ENCODE results near the gene ZNF529. TPM values are rescaled to one million over a fixed set of nuclear protein-coding genes. Genes with fewer than 3 reads are reported as not detected.

ZNF529 gene
- polyA plus RNA-seq (2011; rRNA removed) (6.0 and 7.0 TPM in 2 replicates), polyA plus RNA-seq (2017; fragmentation: RNase III; extraction: RNeasy Plus Mini Kit Qiagen cat#74134 plus additional on column Dnase treatment) (3.1 to 3.6 TPM (median 3.2 TPM) in 3 replicates), polyA minus RNA-seq (2011; rRNA and poly(A)+ RNA removed) (4.2 and 7.1 TPM in 2 replicates)
- 1.1 and 1.5 TPM in 2 replicates for polyA plus RNA-seq (2012; cell fraction: cytosol; rRNA removed)
- polyA plus RNA-seq (2012; cell fraction: nucleus; rRNA removed) = 2.4 and 5.4 TPM in 2 replicates

DNA sequence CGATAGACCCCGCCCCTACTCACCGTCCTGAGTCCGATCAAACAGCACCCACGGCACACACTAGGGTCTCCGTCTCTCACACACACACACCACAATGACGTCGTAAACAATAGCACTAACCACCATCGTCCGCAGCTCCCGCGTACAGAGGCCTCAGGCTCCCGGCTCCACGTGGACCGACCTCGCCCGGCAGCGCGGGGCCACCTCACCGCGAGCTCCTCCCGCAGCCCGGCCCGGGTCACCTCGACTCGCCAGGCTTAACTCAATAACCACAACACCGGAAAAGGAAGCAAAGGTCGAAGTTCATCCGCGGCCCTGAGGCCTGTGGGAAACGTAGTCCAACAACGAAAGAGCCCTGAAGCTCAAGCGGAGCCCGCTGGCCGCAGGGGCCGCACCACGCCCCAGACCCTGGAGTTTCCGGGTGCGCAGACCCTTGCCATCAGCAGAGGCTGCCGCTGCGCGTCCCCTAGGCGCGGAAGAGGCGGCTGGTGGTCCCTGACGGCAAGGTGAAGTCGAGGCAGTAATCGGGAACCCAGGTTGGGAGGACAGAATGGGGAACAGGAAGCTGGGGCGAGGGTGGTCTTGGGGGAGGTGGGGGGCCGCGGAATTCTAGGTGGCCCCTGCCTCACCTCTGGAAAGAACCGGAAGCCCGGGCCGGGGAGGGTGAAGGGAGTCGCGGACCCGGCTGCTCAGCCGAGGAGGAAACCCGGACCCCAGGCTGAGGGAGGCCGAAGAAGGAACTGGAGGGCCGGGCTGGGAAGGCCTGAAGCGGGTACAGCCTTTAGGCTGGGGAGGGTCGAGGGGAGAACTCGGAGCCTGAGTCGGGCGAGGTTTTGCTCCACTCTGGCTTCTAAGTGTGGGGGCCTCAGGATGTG is at the start of gene ZNF529:
ZNF529 (minus strand) TSS at position 273 of the 875 bp plus-strand sequence. CDS start 946 bp downstream, outside the sequence.
- ChIA-PET POLR2A (interaction anchor here (0.5 to 1.9 kb wide), 8 partner anchors 42 to 505 kb away, joined by 3 to 21 read pairs (median 6); partner anchors contain the start of genes ZNF146, ZNF260, ZNF420 and ZNF461), CTCF (interaction anchor here (0.9 to 1.2 kb wide), 2 partner anchors 20 to 205 kb away, joined by 3 read pairs; no protein-coding TSS in a partner anchor)
- peak within 1 kb of the TSS; percentile 72 to 86 for H3K27ac ChIP-seq
- H3K4me3 ChIP-seq = peak within 1 kb of the TSS; percentile 71
- FAIRE-seq = peak; percentile 46
- peak; percentile 99 for ATAC-seq
- DNase-seq (ENCODE audit: low read depth in 1 of 2, low spot score in 1 of 2) = peak; percentile 93 to 97
- no peaks in the 10 kb centered on the region for H3K4me1 ChIP-seq
- 4% methylated on average over 64 of the region's 66 CpGs for WGBS (ENCODE audit: missing lambda C conversion rate)
- peak within 1 kb of the TSS; percentile 65 for H3K4me2 ChIP-seq
- H3K9me3 ChIP-seq = peaks cover 94% of the 10 kb centered on the region
- TF ChIP-seq KDM5A (IDR thresholded peaks at IDR 0.05) (no peak), TFCP2L1 (CRISPR knock-in tag; IDR thresholded peaks at IDR 0.05) (no peak), HEYL (CRISPR knock-in tag; IDR thresholded peaks at IDR 0.05) (no peak), ZFP36 (IDR thresholded peaks at IDR 0.05; ENCODE audit: borderline replicate concordance, partially characterized antibody) (no peak), RAD21 (conservative IDR thresholded peaks at IDR 0.05 in 1 of 2, IDR thresholded peaks at IDR 0.05 in 1 of 2) (no peak), ZC3H11A (IDR thresholded peaks at IDR 0.05) (no peak), SREBF2 (IDR thresholded peaks at IDR 0.05) (no peak), POLR2AphosphoS2 (conservative IDR thresholded peaks at IDR 0.05; ENCODE audit: low read length) (no peak), NFE2L2 (conservative IDR thresholded peaks at IDR 0.05; ENCODE audit: low read length) (no peak), FOSB (CRISPR knock-in tag; IDR thresholded peaks at IDR 0.05) (no peak), PHF8 (IDR thresholded peaks at IDR 0.05; ENCODE audit: borderline replicate concordance, low read depth) (peak; percentile 73; the same call in 1 of the 2 replicates), CBX2 (IDR thresholded peaks at IDR 0.05; ENCODE audit: borderline replicate concordance, low read depth) (no peak), JUN (IDR thresholded peaks at IDR 0.05) (peak; percentile 39 to 77; a peak in 3 of 5 replicates), CEBPB (IDR thresholded peaks at IDR 0.05) (no peak), HOXA7 (CRISPR knock-in tag; IDR thresholded peaks at IDR 0.05) (no peak), ESRRA (IDR thresholded peaks at IDR 0.05; ENCODE audit: borderline replicate concordance, low read length) (no peak), HDAC2 (IDR thresholded peaks at IDR 0.05) (no peak), JUNB (IDR thresholded peaks at IDR 0.05) (no peak), GATA3 (IDR thresholded peaks at IDR 0.05; ENCODE audit: borderline replicate concordance) (peak; percentile 59), RCOR1 (IDR thresholded peaks at IDR 0.05; ENCODE audit: low read depth, low read length) (no peak), SMC3 (IDR thresholded peaks at IDR 0.05) (no peak), ZSCAN20 (CRISPR knock-in tag; IDR thresholded peaks at IDR 0.05) (no peak), CHD4 (IDR thresholded peaks at IDR 0.05; ENCODE audit: borderline replicate concordance) (no peak), HOXB5 (CRISPR knock-in tag; IDR thresholded peaks at IDR 0.05) (peak; percentile 84), NPAS2 (CRISPR knock-in tag; IDR thresholded peaks at IDR 0.05; ENCODE audit: borderline replicate concordance) (no peak), MAFK (IDR thresholded peaks at IDR 0.05; ENCODE audit: partially characterized antibody) (no peak), ZNF302 (CRISPR knock-in tag; IDR thresholded peaks at IDR 0.05) (no peak), MYC (IDR thresholded peaks at IDR 0.05; ENCODE audit: borderline replicate concordance, low read length) (peak; percentile 85; the same call in 1 of the 2 replicates), RARB (CRISPR knock-in tag; IDR thresholded peaks at IDR 0.05) (peak; percentile 48; the same call in 1 of the 2 replicates)
- TF ChIP-seq, protein P1, sequence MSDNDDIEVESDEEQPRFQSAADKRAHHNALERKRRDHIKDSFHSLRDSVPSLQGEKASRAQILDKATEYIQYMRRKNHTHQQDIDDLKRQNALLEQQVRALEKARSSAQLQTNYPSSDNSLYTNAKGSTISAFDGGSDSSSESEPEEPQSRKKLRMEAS (IDR thresholded peaks at IDR 0.05) = peak; percentile 99
- TF ChIP-seq, protein P2, sequence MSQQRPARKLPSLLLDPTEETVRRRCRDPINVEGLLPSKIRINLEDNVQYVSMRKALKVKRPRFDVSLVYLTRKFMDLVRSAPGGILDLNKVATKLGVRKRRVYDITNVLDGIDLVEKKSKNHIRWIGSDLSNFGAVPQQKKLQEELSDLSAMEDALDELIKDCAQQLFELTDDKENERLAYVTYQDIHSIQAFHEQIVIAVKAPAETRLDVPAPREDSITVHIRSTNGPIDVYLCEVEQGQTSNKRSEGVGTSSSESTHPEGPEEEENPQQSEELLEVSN (IDR thresholded peaks at IDR 0.05; ENCODE audit: borderline replicate concordance, low read depth) = peak; percentile 97
- TF ChIP-seq, protein P3, sequence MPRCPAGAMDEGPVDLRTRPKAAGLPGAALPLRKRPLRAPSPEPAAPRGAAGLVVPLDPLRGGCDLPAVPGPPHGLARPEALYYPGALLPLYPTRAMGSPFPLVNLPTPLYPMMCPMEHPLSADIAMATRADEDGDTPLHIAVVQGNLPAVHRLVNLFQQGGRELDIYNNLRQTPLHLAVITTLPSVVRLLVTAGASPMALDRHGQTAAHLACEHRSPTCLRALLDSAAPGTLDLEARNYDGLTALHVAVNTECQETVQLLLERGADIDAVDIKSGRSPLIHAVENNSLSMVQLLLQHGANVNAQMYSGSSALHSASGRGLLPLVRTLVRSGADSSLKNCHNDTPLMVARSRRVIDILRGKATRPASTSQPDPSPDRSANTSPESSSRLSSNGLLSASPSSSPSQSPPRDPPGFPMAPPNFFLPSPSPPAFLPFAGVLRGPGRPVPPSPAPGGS (IDR thresholded peaks at IDR 0.05) = no peak
- TF ChIP-seq, protein P4, sequence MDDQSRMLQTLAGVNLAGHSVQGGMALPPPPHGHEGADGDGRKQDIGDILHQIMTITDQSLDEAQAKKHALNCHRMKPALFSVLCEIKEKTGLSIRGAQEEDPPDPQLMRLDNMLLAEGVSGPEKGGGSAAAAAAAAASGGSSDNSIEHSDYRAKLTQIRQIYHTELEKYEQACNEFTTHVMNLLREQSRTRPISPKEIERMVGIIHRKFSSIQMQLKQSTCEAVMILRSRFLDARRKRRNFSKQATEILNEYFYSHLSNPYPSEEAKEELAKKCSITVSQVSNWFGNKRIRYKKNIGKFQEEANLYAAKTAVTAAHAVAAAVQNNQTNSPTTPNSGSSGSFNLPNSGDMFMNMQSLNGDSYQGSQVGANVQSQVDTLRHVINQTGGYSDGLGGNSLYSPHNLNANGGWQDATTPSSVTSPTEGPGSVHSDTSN (IDR thresholded peaks at IDR 0.05) = no peak
- TF ChIP-seq, protein P5, sequence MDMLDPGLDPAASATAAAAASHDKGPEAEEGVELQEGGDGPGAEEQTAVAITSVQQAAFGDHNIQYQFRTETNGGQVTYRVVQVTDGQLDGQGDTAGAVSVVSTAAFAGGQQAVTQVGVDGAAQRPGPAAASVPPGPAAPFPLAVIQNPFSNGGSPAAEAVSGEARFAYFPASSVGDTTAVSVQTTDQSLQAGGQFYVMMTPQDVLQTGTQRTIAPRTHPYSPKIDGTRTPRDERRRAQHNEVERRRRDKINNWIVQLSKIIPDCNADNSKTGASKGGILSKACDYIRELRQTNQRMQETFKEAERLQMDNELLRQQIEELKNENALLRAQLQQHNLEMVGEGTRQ (IDR thresholded peaks at IDR 0.05) = peak; percentile 48
- TF ChIP-seq, protein P6, sequence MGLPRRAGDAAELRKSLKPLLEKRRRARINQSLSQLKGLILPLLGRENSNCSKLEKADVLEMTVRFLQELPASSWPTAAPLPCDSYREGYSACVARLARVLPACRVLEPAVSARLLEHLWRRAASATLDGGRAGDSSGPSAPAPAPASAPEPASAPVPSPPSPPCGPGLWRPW (IDR thresholded peaks at IDR 0.05) = no peak
- TF ChIP-seq, protein P7, sequence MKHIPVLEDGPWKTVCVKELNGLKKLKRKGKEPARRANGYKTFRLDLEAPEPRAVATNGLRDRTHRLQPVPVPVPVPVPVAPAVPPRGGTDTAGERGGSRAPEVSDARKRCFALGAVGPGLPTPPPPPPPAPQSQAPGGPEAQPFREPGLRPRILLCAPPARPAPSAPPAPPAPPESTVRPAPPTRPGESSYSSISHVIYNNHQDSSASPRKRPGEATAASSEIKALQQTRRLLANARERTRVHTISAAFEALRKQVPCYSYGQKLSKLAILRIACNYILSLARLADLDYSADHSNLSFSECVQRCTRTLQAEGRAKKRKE (CRISPR knock-in tag; IDR thresholded peaks at IDR 0.05; ENCODE audit: low read depth) = peak; percentile 83; the same call in 1 of the 2 replicates
